HG02588 (cell line): ENCODE data around the gene PMP22.
A peak's percentile ranks its signal among the peaks of the same experiment; 100 is the strongest.
"Not testable (repeated sequence)": the region's sequence is repeated elsewhere in the genome, so short reads cannot be mapped to it uniquely, and the experiment has no call there.

Experiments
- ATAC-seq: cut with Tn5 transposase; IDR thresholded peaks from one replicate; pipeline ENCODE4 v1.9.1; 2021; ENCODE audit warnings: mild to moderate bottlenecking, moderate library complexity; ENCODE audit not compliant: unreplicated experiment

Gene PMP22

DNA sequence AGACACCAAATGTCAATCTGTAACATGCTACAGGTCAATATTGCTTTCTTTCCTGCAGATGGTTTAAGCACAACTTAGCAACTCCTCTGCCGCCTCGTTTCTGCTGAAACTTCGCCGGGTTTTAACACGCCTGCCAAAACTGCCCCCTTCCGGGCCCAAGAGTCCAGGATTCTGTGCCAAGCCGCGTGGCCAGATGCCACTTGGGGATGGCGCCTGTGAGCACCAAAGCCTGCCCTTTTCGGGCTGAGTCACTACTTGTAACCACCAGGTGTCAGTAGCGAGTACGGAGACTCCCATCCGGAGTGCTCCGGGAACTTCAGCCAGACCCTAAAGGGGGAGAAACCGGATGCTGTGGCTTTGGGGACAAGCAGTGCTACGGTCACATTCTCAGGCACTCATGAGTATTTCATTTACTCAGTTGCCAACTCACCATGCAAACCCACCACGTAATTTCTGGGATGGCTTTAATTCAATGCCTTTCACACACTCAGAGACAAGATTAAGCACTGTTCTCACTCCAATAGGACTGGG lies 7.8 kb downstream of the PMP22 start:
- ATAC-seq = peak; percentile 68

GRCh38 chr17:15256689-15257088 lies 8.4 kb downstream of the PMP22 start:
- ATAC-seq = no peak

GRCh38 chr17:15255713-15256454 lies 9.2 kb downstream of the PMP22 start:
- ATAC-seq = no peak

DNA sequence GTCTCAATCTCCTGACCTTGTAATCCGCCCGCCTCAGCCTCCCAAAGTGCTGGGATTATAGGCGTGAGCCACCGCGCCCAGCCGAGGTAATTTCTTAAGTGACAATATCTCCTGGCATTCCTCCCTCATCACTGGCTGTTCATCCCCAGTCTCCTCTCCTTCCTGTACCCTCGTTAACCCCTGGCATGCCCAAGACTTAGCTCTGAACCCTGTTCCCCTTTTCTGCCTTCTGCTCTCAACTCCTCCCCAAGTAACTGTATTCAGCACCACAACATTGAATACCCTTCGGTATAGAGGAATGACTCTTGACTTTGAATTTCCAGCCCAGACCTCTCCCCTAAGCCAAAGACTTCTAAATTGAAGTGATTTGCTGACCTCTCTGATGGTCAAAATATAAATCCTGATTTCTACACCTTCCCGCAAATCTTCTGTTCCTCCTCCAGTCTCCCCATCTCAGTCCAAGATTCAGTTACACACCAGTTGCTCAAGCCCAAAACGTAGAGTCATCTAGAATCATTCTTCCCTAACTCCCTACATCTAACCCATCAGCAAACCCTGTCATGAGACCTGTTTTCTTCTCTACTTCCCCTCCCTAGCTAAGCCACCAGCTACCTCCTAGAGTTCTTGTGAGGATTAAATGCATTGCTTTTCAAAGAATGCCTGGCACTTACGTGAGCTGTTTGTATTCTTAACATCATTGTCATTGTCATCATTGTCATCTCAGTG lies 14.8 kb downstream of the PMP22 start:
- ATAC-seq = no peak

GRCh38 chr17:15249487-15249886 lies 15.6 kb downstream of the PMP22 start:
- no peak for ATAC-seq

- no peak for ATAC-seq
These were observed 17.1 kb downstream of the PMP22 start for GRCh38 chr17:15247891-15248529.

GRCh38 chr17:15245054-15245453 lies 20.1 kb downstream of the PMP22 start:
- no peak for ATAC-seq

DNA sequence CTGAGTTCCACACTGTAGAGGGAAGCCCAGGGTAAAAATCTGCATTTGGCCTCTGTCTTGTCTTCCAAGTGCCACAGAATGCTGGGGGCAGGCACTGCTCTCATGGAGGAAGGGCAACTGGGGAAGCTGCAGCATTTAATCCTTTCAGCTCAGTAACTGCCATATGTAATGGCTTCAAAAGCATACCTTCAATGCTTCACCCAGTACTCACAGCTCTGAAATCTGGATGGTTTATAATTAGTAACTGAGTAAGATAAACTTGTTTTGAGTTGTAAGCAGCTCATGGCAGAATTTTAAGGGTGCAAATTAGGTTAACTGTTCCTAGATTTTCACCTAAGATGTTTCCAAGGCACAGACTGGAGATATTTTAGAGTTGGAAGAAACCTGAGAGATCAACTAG lies 24.5 kb downstream of the PMP22 start:
- no peak for ATAC-seq

DNA sequence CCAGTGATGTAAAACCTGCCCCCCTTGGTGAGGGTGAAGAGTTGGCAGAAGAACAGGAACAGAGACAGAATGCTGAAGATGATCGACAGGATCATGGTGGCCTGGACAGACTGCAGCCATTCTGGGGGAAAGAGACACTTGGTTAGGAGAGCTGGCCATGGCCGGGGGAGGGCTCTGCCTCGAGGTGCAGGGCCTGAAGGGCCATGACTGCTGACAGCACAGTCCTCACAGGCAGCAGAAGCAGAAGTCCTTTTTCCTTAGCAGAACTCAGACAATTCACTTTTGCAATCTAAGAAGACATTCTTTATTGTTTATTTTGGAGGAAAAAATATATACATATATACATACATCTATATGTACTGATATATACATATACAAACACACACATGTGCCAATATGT lies 25.6 kb downstream of the PMP22 start:
- ATAC-seq = no peak

GRCh38 chr17:15238676-15239422 lies 26.3 kb downstream of the PMP22 start:
- ATAC-seq = no peak

- no peak for ATAC-seq
These were observed 27.1 kb downstream of the PMP22 start for GRCh38 chr17:15238057-15238456.

DNA sequence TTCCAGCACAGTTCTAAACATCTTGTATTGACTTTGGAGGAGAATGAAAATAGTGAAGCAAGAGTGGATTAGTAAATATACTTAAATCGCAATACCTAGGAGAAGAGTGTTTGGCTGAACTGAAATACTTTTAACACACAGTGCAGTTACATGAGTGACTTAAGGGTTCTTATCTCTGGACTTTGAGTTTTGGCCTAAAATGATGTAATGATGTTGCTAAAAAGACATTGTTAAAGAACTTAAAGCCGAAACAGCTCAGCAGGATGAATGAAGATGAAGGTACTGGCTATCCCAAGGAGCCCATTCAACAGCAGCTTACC lies 28.1 kb downstream of the PMP22 start:
- no peak for ATAC-seq

- ATAC-seq = no peak
These were observed 28.6 kb downstream of the PMP22 start for GRCh38 chr17:15236281-15237105.

- ATAC-seq = no peak
These were observed 31.2 kb downstream of the PMP22 start for GRCh38 chr17:15233971-15234370.

DNA sequence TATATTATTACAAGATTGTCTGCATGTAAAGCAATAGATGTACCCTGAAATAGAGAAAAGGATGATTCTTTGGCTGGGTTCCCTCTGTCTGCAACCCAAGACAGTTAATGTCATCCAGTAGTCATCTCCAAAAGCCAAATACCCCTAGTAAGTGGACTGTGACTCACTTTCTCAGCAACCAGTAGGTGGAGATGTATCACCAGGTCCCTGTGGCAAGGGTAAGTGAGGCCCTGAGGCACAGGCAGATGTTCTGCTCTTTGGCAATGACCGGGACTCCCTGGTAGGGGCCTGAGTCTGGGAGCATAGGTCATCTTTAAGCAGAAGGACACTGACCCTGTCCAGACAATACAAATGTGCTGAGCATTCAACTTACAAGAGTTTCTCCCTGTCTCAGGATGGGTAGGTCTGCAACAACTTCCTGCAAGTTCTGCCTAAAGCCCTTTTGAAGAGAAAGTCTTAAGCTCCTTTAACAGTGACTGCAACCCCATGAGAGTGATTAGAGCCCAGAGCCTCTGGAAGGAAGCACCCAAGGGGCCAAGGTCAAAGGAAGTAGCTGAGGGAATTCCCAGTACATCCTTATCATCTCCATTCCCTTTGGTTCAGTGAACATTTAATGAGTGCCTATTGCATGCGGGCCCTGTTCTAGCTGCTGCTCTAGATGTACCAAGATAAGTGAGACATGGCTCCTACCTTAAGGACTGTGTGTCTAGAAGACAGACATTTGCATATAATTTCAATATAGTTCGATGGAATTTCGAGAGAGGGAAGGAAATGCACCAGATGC lies 31.9 kb downstream of the PMP22 start:
- no peak for ATAC-seq

- no peak for ATAC-seq
These were observed 32.6 kb downstream of the PMP22 start for GRCh38 chr17:15232517-15232915.

- no peak for ATAC-seq
These were observed 33.1 kb downstream of the PMP22 start for GRCh38 chr17:15231851-15232516.

- no peak for ATAC-seq
These were observed 34.3 kb downstream of the PMP22 start for GRCh38 chr17:15230866-15231265.

DNA sequence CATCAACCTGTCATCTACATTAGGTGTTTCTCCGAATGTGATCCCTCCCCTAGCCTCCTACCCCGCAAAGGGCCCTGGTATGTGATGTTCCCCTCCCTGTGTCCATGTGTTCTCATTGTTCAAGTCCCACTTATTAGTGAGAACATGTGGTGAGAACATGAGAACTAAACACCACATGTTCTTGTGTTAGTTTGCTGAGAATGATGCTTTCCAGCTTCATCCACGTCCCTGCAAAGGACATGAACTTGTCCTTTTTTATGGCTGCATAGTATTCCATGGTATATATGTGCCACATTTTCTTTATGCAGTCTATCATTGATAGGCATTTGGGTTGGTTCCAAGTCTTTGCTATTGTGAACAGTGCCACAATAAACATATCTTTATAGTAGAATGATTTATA lies 43.3 kb downstream of the PMP22 start:
- ATAC-seq = not testable (repeated sequence)
